Measurements from ENCODE around the gene TDO2. TPM values are rescaled to one million over a fixed set of nuclear protein-coding genes. Genes with fewer than 3 reads are reported as not detected.

TDO2 gene
- total RNA-seq (2014; rRNA removed; shearing (Covaris generic)) (not detected in 2 replicates), total RNA-seq (2022) (not detected in 2 replicates), Bru-seq, nascent RNA (not detected), BruChase-seq, experiment 1, labeled RNA remaining after a 6-hour chase (not detected), BruChase-seq, experiment 2, labeled RNA remaining after a 2-hour chase (not detected)
- long read RNA-seq = 0 reads

- DNase-seq (ENCODE audit: low spot score) = no peak
- POLR2A ChIA-PET = interaction anchor here (0.7 kb wide), 1 partner anchor 49 kb away, joined by 3 read pairs; no protein-coding TSS in a partner anchor
- Histone ChIP-seq H2AFZ (ENCODE audit: low read length) (no peak within 1 kb of the TSS), H3K4me1 (ENCODE audit: insufficient read depth, low read length, poor library complexity, severe bottlenecking) (no peaks in the 10 kb centered on the region), H4K20me1 (ENCODE audit: insufficient read depth, low read length) (no peaks in the 10 kb centered on the region), H3K79me2 (ENCODE audit: insufficient read depth, low read depth, low read length) (no peaks in the 10 kb centered on the region), H3K27ac (ENCODE audit: low read depth, low read length, poor library complexity, severe bottlenecking) (no peak within 1 kb of the TSS), H3K4me3 (ENCODE audit: low read depth, low read length, poor library complexity, severe bottlenecking) (no peak within 1 kb of the TSS), H3K4me2 (ENCODE audit: low read length) (no peak within 1 kb of the TSS), H3K36me3 (ENCODE audit: insufficient read depth, low read length) (no peaks in the 10 kb centered on the region), H3K9me3 (ENCODE audit: low read length) (no peaks in the 10 kb centered on the region), H3K9me2 (ENCODE audit: insufficient read depth, low read length) (no peaks in the 10 kb centered on the region)
- no peak for TF ChIP-seq CTCF (conservative IDR thresholded peaks at IDR 0.05; ENCODE audit: low read length)
- no peak for TF ChIP-seq EZH2phosphoT487 (IDR thresholded peaks at IDR 0.05; ENCODE audit: borderline replicate concordance, low read depth, low read length)
- CTCF ChIA-PET (ENCODE audit: unreplicated experiment) = no interaction called here
- BruUV-seq (replicated peaks) = no TSS peak
- intact Hi-C loops (cut with micrococcal nuclease; ENCODE audit: unreplicated experiment) = no loop called here
Measured at GRCh38 chr4:155903453-155903852, at the start of gene TDO2. TDO2 (plus strand) TSS chr4:155903696; CDS start chr4:155903759, 63 bp downstream.

- H2AFZ ChIP-seq (ENCODE audit: low read length) = no peak overlapping the region
- ChIA-PET CTCF (ENCODE audit: unreplicated experiment) (no interaction called here), POLR2A (interaction anchor here (0.9 kb wide), 1 partner anchor 48 kb away, joined by 3 read pairs; the partner anchor contains the start of gene TDO2)
- H3K36me3 ChIP-seq (ENCODE audit: insufficient read depth, low read length) = no peaks in the 10 kb centered on the region
- BruUV-seq (replicated peaks) = no TSS peak
- no peak overlapping the region for H3K4me2 ChIP-seq (ENCODE audit: low read length)
- H4K20me1 ChIP-seq (ENCODE audit: insufficient read depth, low read length) = no peaks in the 10 kb centered on the region
- no peaks in the 10 kb centered on the region for H3K79me2 ChIP-seq (ENCODE audit: insufficient read depth, low read depth, low read length)
- H3K4me1 ChIP-seq (ENCODE audit: insufficient read depth, low read length, poor library complexity, severe bottlenecking) = no peaks in the 10 kb centered on the region
- H3K9me2 ChIP-seq (ENCODE audit: insufficient read depth, low read length) = no peaks in the 10 kb centered on the region
- H3K4me3 ChIP-seq (ENCODE audit: low read depth, low read length, poor library complexity, severe bottlenecking) = no peak overlapping the region
- TF ChIP-seq EZH2phosphoT487 (IDR thresholded peaks at IDR 0.05; ENCODE audit: borderline replicate concordance, low read depth, low read length) = no peak
- no peak for TF ChIP-seq CTCF (conservative IDR thresholded peaks at IDR 0.05; ENCODE audit: low read length)
- intact Hi-C loops (cut with micrococcal nuclease; ENCODE audit: unreplicated experiment) = no loop called here
- no peak overlapping the region for H3K27ac ChIP-seq (ENCODE audit: low read depth, low read length, poor library complexity, severe bottlenecking)
- H3K9me3 ChIP-seq (ENCODE audit: low read length) = no peaks in the 10 kb centered on the region
- no peak for DNase-seq (ENCODE audit: low spot score)
Measured at GRCh38 chr4:155854582-155855226, 48.8 kb upstream of the TDO2 start.

- H3K9me2 ChIP-seq (ENCODE audit: insufficient read depth, low read length) = no peaks in the 10 kb centered on the region
- H3K4me2 ChIP-seq (ENCODE audit: low read length) = no peak overlapping the region
- no peak overlapping the region for H3K4me3 ChIP-seq (ENCODE audit: low read depth, low read length, poor library complexity, severe bottlenecking)
- intact Hi-C loops (cut with micrococcal nuclease; ENCODE audit: unreplicated experiment) = no loop called here
- H3K27ac ChIP-seq (ENCODE audit: low read depth, low read length, poor library complexity, severe bottlenecking) = no peak overlapping the region
- TF ChIP-seq CTCF (conservative IDR thresholded peaks at IDR 0.05; ENCODE audit: low read length) (no peak), EZH2phosphoT487 (IDR thresholded peaks at IDR 0.05; ENCODE audit: borderline replicate concordance, low read depth, low read length) (no peak)
- ChIA-PET POLR2A (no interaction called here), CTCF (ENCODE audit: unreplicated experiment) (no interaction called here)
- H2AFZ ChIP-seq (ENCODE audit: low read length) = no peak overlapping the region
- H3K4me1 ChIP-seq (ENCODE audit: insufficient read depth, low read length, poor library complexity, severe bottlenecking) = no peaks in the 10 kb centered on the region
- H3K79me2 ChIP-seq (ENCODE audit: insufficient read depth, low read depth, low read length) = no peaks in the 10 kb centered on the region
- H4K20me1 ChIP-seq (ENCODE audit: insufficient read depth, low read length) = no peaks in the 10 kb centered on the region
- no peaks in the 10 kb centered on the region for H3K9me3 ChIP-seq (ENCODE audit: low read length)
- no peaks in the 10 kb centered on the region for H3K36me3 ChIP-seq (ENCODE audit: insufficient read depth, low read length)
- DNase-seq (ENCODE audit: low spot score) = no peak
- no TSS peak for BruUV-seq (replicated peaks)
Measured at GRCh38 chr4:155855897-155856296, 47.6 kb upstream of the TDO2 start.

Measured in OCI-LY7 (cell line).